ENCODE results near the gene HOXC5.

DNA sequence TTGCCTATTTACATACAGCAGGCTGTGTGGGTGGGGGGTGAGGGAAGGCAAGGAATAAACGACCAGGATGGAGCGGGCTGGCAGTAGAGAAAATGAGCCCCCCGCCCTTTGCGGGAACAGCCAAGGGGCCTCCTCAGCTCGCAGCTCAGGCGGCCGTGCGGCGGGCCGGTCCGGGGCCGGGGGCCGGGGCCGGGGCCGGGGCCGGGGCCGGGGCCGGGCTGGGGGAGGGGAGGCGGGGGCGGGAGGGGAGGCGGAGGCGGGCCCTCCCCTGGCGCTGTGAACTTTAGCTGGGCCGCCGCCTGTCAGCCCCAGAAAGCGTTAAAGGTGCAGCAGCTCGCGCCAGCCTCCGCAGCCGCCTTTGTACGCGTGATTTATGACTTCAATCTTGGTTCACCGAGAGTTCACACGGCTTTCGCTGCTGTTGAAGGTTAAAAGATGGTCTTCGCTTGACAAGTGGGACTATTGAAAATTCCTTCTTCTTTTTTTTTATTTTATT is 49.6 kb downstream of the HOXC5 start:
- TF ChIP-seq, protein P1, sequence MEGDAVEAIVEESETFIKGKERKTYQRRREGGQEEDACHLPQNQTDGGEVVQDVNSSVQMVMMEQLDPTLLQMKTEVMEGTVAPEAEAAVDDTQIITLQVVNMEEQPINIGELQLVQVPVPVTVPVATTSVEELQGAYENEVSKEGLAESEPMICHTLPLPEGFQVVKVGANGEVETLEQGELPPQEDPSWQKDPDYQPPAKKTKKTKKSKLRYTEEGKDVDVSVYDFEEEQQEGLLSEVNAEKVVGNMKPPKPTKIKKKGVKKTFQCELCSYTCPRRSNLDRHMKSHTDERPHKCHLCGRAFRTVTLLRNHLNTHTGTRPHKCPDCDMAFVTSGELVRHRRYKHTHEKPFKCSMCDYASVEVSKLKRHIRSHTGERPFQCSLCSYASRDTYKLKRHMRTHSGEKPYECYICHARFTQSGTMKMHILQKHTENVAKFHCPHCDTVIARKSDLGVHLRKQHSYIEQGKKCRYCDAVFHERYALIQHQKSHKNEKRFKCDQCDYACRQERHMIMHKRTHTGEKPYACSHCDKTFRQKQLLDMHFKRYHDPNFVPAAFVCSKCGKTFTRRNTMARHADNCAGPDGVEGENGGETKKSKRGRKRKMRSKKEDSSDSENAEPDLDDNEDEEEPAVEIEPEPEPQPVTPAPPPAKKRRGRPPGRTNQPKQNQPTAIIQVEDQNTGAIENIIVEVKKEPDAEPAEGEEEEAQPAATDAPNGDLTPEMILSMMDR (IDR thresholded peaks at IDR 0.05): no peak
- TF ChIP-seq EP300 (IDR thresholded peaks at IDR 0.05) (peak in 1 of 2 donors; percentile 44), POLR2A (IDR thresholded peaks at IDR 0.05) (no peak)
